ENCODE measurements around the gene EEFSEC. TPM values are rescaled to one million over a fixed set of nuclear protein-coding genes. Genes with fewer than 3 reads are reported as not detected.

EEFSEC gene
- total RNA-seq, 3 donors from 2014 or later, result 20.2 to 23.9 (median 21.9) TPM

DNA sequence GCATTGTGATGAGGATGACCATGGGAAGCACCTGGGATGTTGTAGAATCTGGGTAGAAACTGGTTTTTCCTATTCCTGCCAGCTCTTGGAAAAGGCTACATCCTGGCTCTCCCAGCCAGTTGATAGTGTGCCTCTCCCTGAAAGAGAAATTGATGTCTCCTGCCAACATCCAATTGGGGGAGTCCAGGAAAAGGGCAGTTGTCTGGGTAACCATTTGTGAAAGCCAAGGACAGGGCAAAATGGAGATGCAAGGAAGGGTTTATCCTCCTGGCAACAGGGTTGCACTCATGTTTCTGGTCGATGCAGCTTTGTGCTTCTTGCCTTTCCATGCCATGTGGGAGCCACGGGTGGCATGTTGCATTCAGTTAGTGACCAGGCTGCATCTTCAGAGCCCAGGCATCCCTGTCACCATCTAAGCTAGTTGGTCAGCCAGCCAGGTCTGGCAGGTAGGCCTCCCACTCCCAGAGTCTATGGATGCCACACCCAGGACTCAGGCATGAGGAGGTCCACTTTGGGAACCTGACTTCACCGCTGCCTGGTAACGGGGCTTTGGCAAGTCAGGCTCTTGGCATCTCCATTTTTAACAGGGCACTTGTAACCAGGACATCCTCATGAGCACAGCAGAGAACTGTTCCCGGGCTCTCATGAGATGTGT lies 159.9 kb downstream of the EEFSEC start:
- Mint-ChIP-seq H3K4me1 (ENCODE audit: low read depth) (peaks cover 48% of the 10 kb centered on the region), H3K4me3 (no peak overlapping the region), H3K36me3 (ENCODE audit: insufficient read depth) (peaks cover 13% of the 10 kb centered on the region), H3K27me3 (ENCODE audit: low read depth) (no peaks in the 10 kb centered on the region), H3K9me3 (no peaks in the 10 kb centered on the region)
- ATAC-seq (no peak), DNase-seq (no peak)

GRCh38 chr3:128313935-128314334 lies 160.7 kb downstream of the EEFSEC start:
- H3K4me3 Mint-ChIP-seq, result no peak overlapping the region
- no peak for DNase-seq
- H3K9me3 Mint-ChIP-seq, result no peaks in the 10 kb centered on the region
- H3K27me3 Mint-ChIP-seq (ENCODE audit: low read depth), result no peaks in the 10 kb centered on the region
- H3K4me1 Mint-ChIP-seq (ENCODE audit: low read depth), result peaks cover 54% of the 10 kb centered on the region
- H3K36me3 Mint-ChIP-seq (ENCODE audit: insufficient read depth), result peaks cover 9% of the 10 kb centered on the region
- no peak for ATAC-seq

GRCh38 chr3:128315313-128315712 lies 162.0 kb downstream of the EEFSEC start:
- Mint-ChIP-seq H3K4me1 (ENCODE audit: low read depth) (peaks cover 54% of the 10 kb centered on the region), H3K9me3 (no peaks in the 10 kb centered on the region)

GRCh38 chr3:128316481-128316891 lies 163.2 kb downstream of the EEFSEC start:
- no peaks in the 10 kb centered on the region for H3K9me3 Mint-ChIP-seq
- ATAC-seq, result peak; percentile 81 to 87
- H3K27me3 Mint-ChIP-seq (ENCODE audit: low read depth), result no peaks in the 10 kb centered on the region
- peak; percentile 62 for DNase-seq
- peaks cover 59% of the 10 kb centered on the region for H3K4me1 Mint-ChIP-seq (ENCODE audit: low read depth)
- peak overlapping the region; percentile 11 for H3K4me3 Mint-ChIP-seq
- peaks cover 2% of the 10 kb centered on the region for H3K36me3 Mint-ChIP-seq (ENCODE audit: insufficient read depth)

More at GRCh38 chr3:128315313-128315712, 162.0 kb downstream of the EEFSEC start:
- Mint-ChIP-seq H3K27me3 (ENCODE audit: low read depth) (no peaks in the 10 kb centered on the region), H3K36me3 (ENCODE audit: insufficient read depth) (peaks cover 7% of the 10 kb centered on the region), H3K4me3 (no peak overlapping the region)
- ATAC-seq (no peak), DNase-seq (no peak)

DNA sequence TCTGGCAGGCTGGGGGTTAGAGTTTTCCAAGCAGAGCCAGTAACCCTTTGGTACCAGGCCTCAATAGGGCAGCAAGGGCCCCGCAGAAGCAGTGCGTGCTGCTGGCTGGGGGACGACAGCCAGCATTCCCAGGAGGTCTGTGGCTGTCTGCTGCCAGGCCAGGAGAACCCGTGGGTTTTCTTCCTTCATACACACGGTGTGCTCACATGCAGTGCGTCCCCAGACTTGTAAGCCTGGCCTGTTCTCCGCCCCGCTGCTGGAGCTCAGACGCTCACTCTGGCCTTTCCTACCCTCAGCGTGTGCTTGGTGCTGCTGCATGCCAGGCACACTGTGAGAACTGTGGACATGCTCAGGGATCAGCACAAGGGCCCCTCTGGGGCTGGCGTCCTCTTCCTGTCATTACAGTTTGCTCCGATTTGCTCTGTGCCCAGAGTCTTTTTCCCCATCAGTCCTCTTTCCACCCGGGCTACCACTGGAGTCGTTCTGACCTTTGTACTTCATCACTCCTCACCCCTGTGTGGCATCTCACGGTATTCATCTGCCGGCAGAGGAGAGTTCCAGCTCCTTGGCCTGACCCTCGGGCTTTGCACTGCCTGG lies 163.9 kb downstream of the EEFSEC start:
- Mint-ChIP-seq H3K9me3 (no peaks in the 10 kb centered on the region), H3K4me3 (no peak overlapping the region), H3K27me3 (ENCODE audit: low read depth) (no peaks in the 10 kb centered on the region), H3K4me1 (ENCODE audit: low read depth) (peaks cover 62% of the 10 kb centered on the region), H3K36me3 (ENCODE audit: insufficient read depth) (no peaks in the 10 kb centered on the region)
- no peak for DNase-seq
- no peak for ATAC-seq

GRCh38 chr3:128317698-128318231 lies 164.5 kb downstream of the EEFSEC start:
- no peaks in the 10 kb centered on the region for H3K9me3 Mint-ChIP-seq
- H3K4me1 Mint-ChIP-seq (ENCODE audit: low read depth), result peaks cover 63% of the 10 kb centered on the region
- no peak overlapping the region for H3K4me3 Mint-ChIP-seq
- H3K27me3 Mint-ChIP-seq (ENCODE audit: low read depth), result no peaks in the 10 kb centered on the region
- ATAC-seq, result no peak
- no peaks in the 10 kb centered on the region for H3K36me3 Mint-ChIP-seq (ENCODE audit: insufficient read depth)
- no peak for DNase-seq

DNA sequence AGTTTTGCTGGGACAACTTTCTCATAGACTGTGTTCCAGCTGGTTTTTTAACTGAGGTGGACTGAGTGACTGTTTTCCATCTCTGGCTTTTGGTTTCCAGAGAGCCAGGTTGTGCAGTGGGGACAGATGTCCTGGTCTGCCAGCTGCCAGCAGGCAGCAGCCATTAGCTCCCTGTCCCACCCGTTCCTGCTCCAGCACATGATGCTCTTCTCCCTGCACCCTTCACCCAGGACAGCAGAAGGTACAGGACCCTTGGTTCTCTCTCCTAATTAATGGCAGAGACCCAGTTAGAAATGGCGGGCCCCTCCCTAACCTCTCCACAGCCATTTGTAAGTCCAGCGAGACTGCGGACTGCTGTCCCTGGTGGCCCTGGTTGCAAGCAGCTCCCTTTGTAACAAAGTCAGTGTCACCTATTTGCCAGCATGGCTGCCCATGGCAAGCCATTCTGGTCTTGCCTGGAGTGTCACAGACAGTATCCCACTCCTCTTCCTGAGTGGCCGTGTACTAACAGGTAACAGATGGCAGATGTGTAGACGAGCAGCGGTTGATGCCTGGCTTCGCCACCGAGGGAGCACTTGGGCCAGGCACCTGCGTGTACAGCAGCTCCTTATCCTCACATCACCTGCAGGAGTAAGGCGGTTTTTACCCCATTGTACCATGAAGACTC lies 165.1 kb downstream of the EEFSEC start:
- no peaks in the 10 kb centered on the region for H3K9me3 Mint-ChIP-seq
- H3K4me3 Mint-ChIP-seq, result no peak overlapping the region
- DNase-seq, result no peak
- no peaks in the 10 kb centered on the region for H3K27me3 Mint-ChIP-seq (ENCODE audit: low read depth)
- peaks cover 58% of the 10 kb centered on the region for H3K4me1 Mint-ChIP-seq (ENCODE audit: low read depth)
- ATAC-seq, result no peak
- H3K36me3 Mint-ChIP-seq (ENCODE audit: insufficient read depth), result no peaks in the 10 kb centered on the region

GRCh38 chr3:128319107-128319506 lies 165.8 kb downstream of the EEFSEC start:
- Mint-ChIP-seq H3K36me3 (ENCODE audit: insufficient read depth) (no peaks in the 10 kb centered on the region), H3K4me1 (ENCODE audit: low read depth) (peaks cover 54% of the 10 kb centered on the region), H3K27me3 (ENCODE audit: low read depth) (no peaks in the 10 kb centered on the region), H3K4me3 (no peak overlapping the region), H3K9me3 (no peaks in the 10 kb centered on the region)
- no peak for DNase-seq
- ATAC-seq, result no peak

DNA sequence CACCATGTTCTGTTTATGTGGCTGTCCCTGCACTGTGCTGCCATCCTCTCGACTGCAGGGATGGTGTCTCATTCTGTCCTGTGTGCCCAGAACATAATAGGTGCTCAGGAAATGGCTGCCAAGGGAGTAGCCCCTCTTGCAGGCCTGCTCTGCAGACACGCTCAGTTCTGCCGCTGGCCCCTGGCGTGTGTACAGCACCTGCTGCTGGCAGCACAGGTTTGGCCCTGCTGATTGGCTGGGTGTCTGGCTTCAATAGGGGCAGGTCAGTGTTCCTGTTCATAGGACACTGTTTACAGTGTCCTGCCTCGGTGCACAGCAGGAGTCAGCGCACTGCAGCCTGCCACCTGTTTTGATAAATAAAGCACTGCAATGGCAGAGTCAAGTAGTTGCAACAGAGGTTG lies 166.5 kb downstream of the EEFSEC start:
- Mint-ChIP-seq H3K9me3 (no peaks in the 10 kb centered on the region), H3K4me1 (ENCODE audit: low read depth) (peaks cover 51% of the 10 kb centered on the region), H3K4me3 (no peak overlapping the region), H3K36me3 (ENCODE audit: insufficient read depth) (no peaks in the 10 kb centered on the region), H3K27me3 (ENCODE audit: low read depth) (no peaks in the 10 kb centered on the region)
- DNase-seq (no peak), ATAC-seq (no peak)

GRCh38 chr3:128320551-128321340 lies 167.5 kb downstream of the EEFSEC start:
- Mint-ChIP-seq H3K36me3 (ENCODE audit: insufficient read depth) (no peaks in the 10 kb centered on the region), H3K27me3 (ENCODE audit: low read depth) (no peaks in the 10 kb centered on the region), H3K4me1 (ENCODE audit: low read depth) (peaks cover 43% of the 10 kb centered on the region), H3K4me3 (no peak overlapping the region), H3K9me3 (no peaks in the 10 kb centered on the region)
- DNase-seq (no peak), ATAC-seq (no peak)

DNA sequence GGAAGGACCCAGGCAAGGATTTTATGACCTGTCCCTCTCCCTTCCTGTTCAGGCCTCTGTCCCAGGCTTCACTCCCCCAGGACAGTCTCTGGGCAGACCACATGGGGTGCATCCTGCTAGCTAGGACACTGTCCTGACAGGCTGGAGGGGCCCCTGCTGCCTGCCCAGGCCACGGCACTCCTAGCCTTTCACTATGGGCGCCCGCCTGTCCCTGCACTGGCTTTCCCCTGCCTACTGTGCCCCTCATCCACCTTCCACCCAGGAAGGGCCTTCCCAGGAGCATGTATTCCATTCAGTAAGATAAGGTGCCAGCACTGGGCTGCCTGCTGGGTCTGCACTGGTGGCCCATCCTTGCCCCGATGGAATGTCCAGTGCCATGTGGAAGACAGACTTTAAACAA lies 168.1 kb downstream of the EEFSEC start:
- DNase-seq, result no peak
- Mint-ChIP-seq H3K9me3 (no peaks in the 10 kb centered on the region), H3K4me3 (no peak overlapping the region), H3K27me3 (ENCODE audit: low read depth) (no peaks in the 10 kb centered on the region), H3K36me3 (ENCODE audit: insufficient read depth) (no peaks in the 10 kb centered on the region), H3K4me1 (ENCODE audit: low read depth) (peaks cover 40% of the 10 kb centered on the region)
- ATAC-seq, result no peak

DNA sequence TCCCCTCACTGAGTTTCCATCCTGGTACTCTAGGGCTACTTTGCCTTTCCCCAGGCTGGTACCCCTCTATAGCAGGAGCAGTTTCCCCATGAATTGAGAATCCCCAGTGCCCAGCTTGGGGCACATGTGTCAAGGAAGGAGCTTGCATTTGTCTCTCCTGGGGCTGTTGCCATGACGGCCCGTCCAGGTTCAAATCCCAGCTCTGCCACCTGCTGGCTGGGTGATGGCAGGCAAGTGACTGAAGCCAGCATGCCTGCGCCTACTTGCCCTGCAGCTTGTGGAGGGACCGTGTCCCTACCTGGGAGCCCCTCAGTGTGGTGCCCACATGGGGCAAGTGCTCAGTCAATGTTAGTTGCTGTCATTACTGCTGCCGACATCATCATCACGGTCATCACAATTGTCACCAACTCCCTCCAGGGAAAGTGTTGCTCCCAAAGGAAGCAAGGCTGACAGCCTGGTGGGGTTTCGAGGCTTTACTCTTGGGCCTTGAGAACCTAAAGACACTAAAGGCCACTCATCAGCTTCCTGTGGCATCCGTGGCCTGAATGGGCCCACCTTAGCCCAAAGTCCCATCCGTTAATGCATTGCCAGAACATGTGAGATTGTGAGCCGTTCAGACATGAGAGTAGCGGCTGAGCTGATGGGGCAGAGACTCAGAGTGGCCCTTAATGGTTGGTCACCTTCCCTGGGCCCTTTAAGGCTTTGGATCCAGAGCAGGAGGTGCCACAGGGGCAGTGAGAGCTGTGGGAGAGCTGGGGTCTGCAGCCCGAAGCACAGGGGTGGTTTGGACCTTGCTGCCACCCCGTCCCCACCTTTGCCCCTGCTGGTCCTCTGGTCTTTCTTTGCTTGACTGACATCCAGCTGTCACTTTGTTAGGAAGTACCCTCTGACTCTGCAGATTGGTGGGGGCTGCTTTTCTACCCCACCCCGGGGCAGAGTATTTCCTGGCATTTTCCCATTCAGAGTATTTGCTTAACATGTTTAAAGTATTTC lies 169.0 kb downstream of the EEFSEC start:
- peaks cover 42% of the 10 kb centered on the region for H3K4me1 Mint-ChIP-seq (ENCODE audit: low read depth)
- no peaks in the 10 kb centered on the region for H3K9me3 Mint-ChIP-seq
- H3K36me3 Mint-ChIP-seq (ENCODE audit: insufficient read depth), result no peaks in the 10 kb centered on the region
- H3K27me3 Mint-ChIP-seq (ENCODE audit: low read depth), result no peaks in the 10 kb centered on the region
- ATAC-seq (peak; percentile 35 to 46), DNase-seq (peak; percentile 59)
- no peak overlapping the region for H3K4me3 Mint-ChIP-seq

Measured in activated T-cell treated with anti-CD3 and anti-CD28 coated beads, Interleukin-2, amount 50 U/mL, for 4 hours (primary cell).